Spleen (tissue), 11 donors: ENCODE data around the gene NEK10. TPM values are rescaled to one million over a fixed set of nuclear protein-coding genes. Genes with fewer than 3 reads are reported as not detected.

Experiments
- DNase-seq: peaks from one replicate; pipeline ENCODE4 v3.0.0-alpha.2; 2020
- H3K27ac ChIP-seq, 8 donors: fragments of 200-600 bp; sonication (generic) in 7 of 8; 1 replicate in 4 of 8; 2 replicates in 4 of 8; pipeline versions ENCODE4 v1.5.0 to v1.8.0; 2016 to 2021; ENCODE audit warnings: inconsistent platforms in 4 of 8, mild to moderate bottlenecking in 4 of 8, moderate library complexity in 1 of 8
- H3K27me3 ChIP-seq, 7 donors: fragments of 200-600 bp; sonication (generic) in 6 of 7; replicated peaks in 1 of 7; 1 replicate in 4 of 7; 2 replicates in 3 of 7; pipeline versions ENCODE4 v1.5.0 to v1.8.0; 2016 to 2021; ENCODE audit warnings: inconsistent platforms in 3 of 7, mild to moderate bottlenecking in 1 of 7
- H3K36me3 ChIP-seq, 6 donors: fragments of 200-600 bp; sonication (generic) in 5 of 6; 1 replicate in 4 of 6; 2 replicates in 2 of 6; pipeline versions ENCODE4 v1.5.0 to v1.8.0; 2016 to 2021; ENCODE audit warnings: inconsistent platforms in 2 of 6
- H3K4me1 ChIP-seq, 6 donors: fragments of 200-600 bp; sonication (generic) in 5 of 6; 1 replicate in 3 of 6; 2 replicates in 3 of 6; pipeline versions ENCODE4 v1.5.0 to v1.8.0; 2016 to 2021; ENCODE audit warnings: inconsistent platforms in 3 of 6
- H3K4me3 ChIP-seq, 8 donors: fragments of 200-600 bp; sonication (generic) in 7 of 8; 1 replicate in 4 of 8; 2 replicates in 4 of 8; pipeline versions ENCODE4 v1.5.0 to v1.8.0; 2016 to 2021; ENCODE audit warnings: inconsistent platforms in 4 of 8, mild to moderate bottlenecking in 4 of 8, moderate library complexity in 2 of 8
- H3K9me3 ChIP-seq, 8 donors: fragments of 200-600 bp; sonication (generic) in 7 of 8; 1 replicate in 4 of 8; 2 replicates in 4 of 8; pipeline versions ENCODE4 v1.5.0 to v1.8.0; 2016 to 2021; ENCODE audit warnings: inconsistent platforms in 4 of 8
- POLR2A ChIP-seq, 3 donors: fragments of 450-650 bp; IDR thresholded peaks; one replicate each; pipeline ENCODE4 v1.5.1; 2017; ENCODE audit warnings: antibody characterized with exemption in 3 of 3, mild to moderate bottlenecking in 1 of 3
- POLR2AphosphoS5 ChIP-seq, 3 donors: sonication (generic); formaldehyde crosslinking; IDR thresholded peaks; one replicate each; pipeline ENCODE4 v1.5.1; 2017; ENCODE audit warnings: antibody characterized with exemption in 3 of 3
- WGBS, 5 donors: extraction: QIAGEN DNeasy Blood & Tissue Kit in 3 of 5; methylation state at CpG; one replicate each; pipeline versions ENCODE4 v1.1.5 to v1.1.7; 2013 to 2018; 5-methylcytosine and 5-hydroxymethylcytosine counted together
- intact Hi-C: fragments of 100-400 bp; cut with DNase I; formaldehyde crosslinking; loops from one replicate; pipeline ENCODE4 v1.15.0; 2023; ENCODE audit warnings: low total_unique reads
- polyA plus RNA-seq, 3 donors: library from polyadenylated mRNA; stranded (reverse); fragments of 200-250 nt; gene quantifications; one replicate each; pipeline ENCODE4 v1.2.1, GENCODE V29; 2013
- total RNA-seq, 7 donors: library from RNA; depleted of rRNA in 3 of 7; stranded (reverse); fragments of >200 nt in 3 of 7; fragmentation: NEBNext Ultra II Directional in 4 of 7; extraction: Animal tissue kit (Norgen Biotek cat#: 25700) in 4 of 7; gene quantifications; one replicate each; pipeline versions ENCODE4 v1.1.0 to v1.2.1, GENCODE V29; 2016 to 2021
- TF ChIP-seq, protein P1 (sequence below), 11 experiments: fragments of 200-600 bp in 7 of 11; fragments of 450-650 bp in 4 of 11; sonication (generic) in 4 of 11; IDR thresholded peaks in 8 of 11; conservative IDR thresholded peaks in 3 of 11; 1 replicate in 7 of 11; 2 replicates in 4 of 11; pipeline versions ENCODE4 v1.4.0 to v1.8.0; 2016 to 2021; ENCODE audit warnings: antibody characterized with exemption in 11 of 11, inconsistent platforms in 4 of 11, mild to moderate bottlenecking in 1 of 11
- donor health status: healthy with polysubstance abuse.
- donor health status: DM: no; HTN: no; CAD: no; lungs with moderate emphysema.
- donor health status: DM: no; HTN: no; CAD: no.
- donor health status: Bipolar disorder and iron deficiency.
- donor health status: healthy.
- donor health status: DM: no; HTN: no; CAD: no.
- donor health status: DM: yes; HTN: yes; CAD: no.

The NEK10 gene
- total and polyA plus RNA-seq, 10 donors: 0.29 to 4.1 (median 1.7) TPM

DNA sequence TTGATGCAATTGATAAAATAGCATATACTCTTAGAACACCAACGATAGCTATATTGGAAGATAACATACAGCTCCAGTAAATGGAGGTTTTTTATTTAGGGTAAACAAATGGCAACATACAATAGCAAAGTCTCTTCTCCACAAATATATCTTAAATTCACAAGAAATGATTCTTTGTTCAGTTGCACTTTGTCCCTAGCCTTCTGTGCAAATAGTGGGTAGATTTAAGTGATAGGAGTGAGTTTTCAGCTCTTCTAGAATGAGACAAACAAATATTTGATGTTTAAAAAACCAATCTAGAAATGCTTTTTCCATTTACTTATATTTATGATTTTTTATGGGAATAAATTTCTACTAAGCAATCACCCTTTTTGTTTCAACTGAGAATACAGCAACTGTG lies 253.8 kb downstream of the NEK10 start:
- DNase-seq: no peak
- Histone ChIP-seq H3K27ac (no peak overlapping the region), H3K4me1 (no peaks in the 10 kb centered on the region), H3K9me3 (no peaks in the 10 kb centered on the region), H3K36me3 (no peaks in the 10 kb centered on the region), H3K4me3 (no peak overlapping the region), H3K27me3 (no peaks in the 10 kb centered on the region)
- intact Hi-C loops: no loop called here
- no peak for TF ChIP-seq POLR2AphosphoS5 (IDR thresholded peaks at IDR 0.05)
- WGBS, 5 donors: 76 to 90% (median 86%) methylated on average over 1 of the region's 1 CpG

DNA sequence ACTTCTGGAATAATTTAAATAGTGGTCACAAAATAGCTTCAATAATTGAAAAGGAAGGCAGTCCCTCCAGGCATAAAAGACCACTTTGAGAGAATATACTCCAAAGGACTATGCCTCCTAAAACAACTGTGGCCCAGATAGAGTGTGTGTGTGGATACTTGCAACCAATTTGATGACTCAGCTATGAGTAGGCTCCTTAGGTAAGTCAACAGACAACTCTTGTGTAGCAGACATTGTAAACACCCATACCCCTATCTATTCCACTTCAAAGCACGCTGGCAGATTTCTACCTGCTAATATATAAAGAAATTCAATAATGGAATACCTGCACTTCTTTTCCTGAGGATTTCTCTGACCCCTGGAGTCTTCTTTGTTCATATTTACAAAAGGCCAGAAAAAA lies 254.5 kb downstream of the NEK10 start:
- Histone ChIP-seq H3K9me3 (no peaks in the 10 kb centered on the region), H3K4me1 (no peaks in the 10 kb centered on the region), H3K4me3 (no peak overlapping the region), H3K36me3 (no peaks in the 10 kb centered on the region), H3K27me3 (no peaks in the 10 kb centered on the region), H3K27ac (no peak overlapping the region)
- WGBS, 5 donors: 68 to 97% (median 76%) methylated on average over 1 of the region's 1 CpG
- TF ChIP-seq, protein P1, sequence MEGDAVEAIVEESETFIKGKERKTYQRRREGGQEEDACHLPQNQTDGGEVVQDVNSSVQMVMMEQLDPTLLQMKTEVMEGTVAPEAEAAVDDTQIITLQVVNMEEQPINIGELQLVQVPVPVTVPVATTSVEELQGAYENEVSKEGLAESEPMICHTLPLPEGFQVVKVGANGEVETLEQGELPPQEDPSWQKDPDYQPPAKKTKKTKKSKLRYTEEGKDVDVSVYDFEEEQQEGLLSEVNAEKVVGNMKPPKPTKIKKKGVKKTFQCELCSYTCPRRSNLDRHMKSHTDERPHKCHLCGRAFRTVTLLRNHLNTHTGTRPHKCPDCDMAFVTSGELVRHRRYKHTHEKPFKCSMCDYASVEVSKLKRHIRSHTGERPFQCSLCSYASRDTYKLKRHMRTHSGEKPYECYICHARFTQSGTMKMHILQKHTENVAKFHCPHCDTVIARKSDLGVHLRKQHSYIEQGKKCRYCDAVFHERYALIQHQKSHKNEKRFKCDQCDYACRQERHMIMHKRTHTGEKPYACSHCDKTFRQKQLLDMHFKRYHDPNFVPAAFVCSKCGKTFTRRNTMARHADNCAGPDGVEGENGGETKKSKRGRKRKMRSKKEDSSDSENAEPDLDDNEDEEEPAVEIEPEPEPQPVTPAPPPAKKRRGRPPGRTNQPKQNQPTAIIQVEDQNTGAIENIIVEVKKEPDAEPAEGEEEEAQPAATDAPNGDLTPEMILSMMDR (IDR thresholded peaks at IDR 0.05 in 8 of 11, conservative IDR thresholded peaks at IDR 0.05 in 3 of 11): no peak
- TF ChIP-seq POLR2A (IDR thresholded peaks at IDR 0.05) (no peak), POLR2AphosphoS5 (IDR thresholded peaks at IDR 0.05) (no peak)
- no peak for DNase-seq
- intact Hi-C loops: no loop called here

DNA sequence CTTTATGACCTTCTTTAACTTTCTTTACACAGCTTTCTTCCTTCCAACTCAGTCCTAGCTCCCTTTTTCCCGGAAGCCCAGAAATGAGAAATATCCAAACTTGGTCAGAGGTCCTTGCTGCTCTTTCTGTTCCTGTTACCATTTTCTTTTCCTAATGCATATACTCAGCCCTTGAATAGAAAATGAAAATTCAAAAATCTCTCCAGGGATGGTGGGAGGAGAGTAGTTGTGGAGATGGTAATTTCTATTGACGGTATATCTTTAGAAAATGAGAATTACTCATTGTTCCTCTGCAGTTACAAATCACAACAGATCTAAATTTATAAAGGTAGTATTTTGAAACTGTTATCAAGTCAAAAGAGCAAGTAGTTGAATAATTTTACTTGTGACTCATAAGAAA lies 255.1 kb downstream of the NEK10 start:
- DNase-seq: no peak
- TF ChIP-seq POLR2AphosphoS5 (IDR thresholded peaks at IDR 0.05) (no peak), POLR2A (IDR thresholded peaks at IDR 0.05) (no peak)
- TF ChIP-seq, protein P1 (IDR thresholded peaks at IDR 0.05 in 8 of 11, conservative IDR thresholded peaks at IDR 0.05 in 3 of 11): no peak
- intact Hi-C loops: no loop called here
- Histone ChIP-seq H3K9me3 (no peaks in the 10 kb centered on the region), H3K4me3 (no peak overlapping the region), H3K27me3 (no peaks in the 10 kb centered on the region), H3K27ac (no peak overlapping the region), H3K36me3 (no peaks in the 10 kb centered on the region), H3K4me1 (no peaks in the 10 kb centered on the region)
- 60 to 95% (median 75%) methylated on average over 2 of the region's 2 CpGs for WGBS, 5 donors

DNA sequence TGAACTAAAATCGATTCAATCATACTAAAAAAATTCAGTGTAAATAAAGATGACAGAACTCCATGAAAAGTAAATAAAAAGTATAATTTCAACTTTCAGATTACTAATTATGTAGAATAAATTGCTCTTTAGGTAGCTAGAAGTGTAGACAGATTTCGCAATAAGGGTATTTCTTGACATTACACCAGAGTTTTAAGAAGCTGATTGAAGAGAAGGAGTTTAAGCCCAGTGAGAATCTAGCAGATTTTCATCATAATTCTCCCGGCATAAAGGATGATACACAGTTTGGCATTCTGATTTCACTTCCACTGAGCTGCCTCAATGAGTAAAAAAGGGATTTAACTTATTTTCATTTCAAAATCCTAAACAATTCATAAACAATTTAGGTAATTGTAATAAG lies 259.2 kb downstream of the NEK10 start:
- DNase-seq: no peak
- Histone ChIP-seq H3K27ac (no peak overlapping the region), H3K27me3 (no peaks in the 10 kb centered on the region), H3K9me3 (no peaks in the 10 kb centered on the region), H3K4me3 (no peak overlapping the region), H3K4me1 (no peaks in the 10 kb centered on the region), H3K36me3 (no peaks in the 10 kb centered on the region)
- intact Hi-C loops: no loop called here
- WGBS, 5 donors: 83 to 97% (median 90%) methylated on average over 3 of the region's 3 CpGs
- TF ChIP-seq POLR2A (IDR thresholded peaks at IDR 0.05) (no peak), POLR2AphosphoS5 (IDR thresholded peaks at IDR 0.05) (no peak)
- TF ChIP-seq, protein P1 (IDR thresholded peaks at IDR 0.05 in 8 of 11, conservative IDR thresholded peaks at IDR 0.05 in 3 of 11): no peak

DNA sequence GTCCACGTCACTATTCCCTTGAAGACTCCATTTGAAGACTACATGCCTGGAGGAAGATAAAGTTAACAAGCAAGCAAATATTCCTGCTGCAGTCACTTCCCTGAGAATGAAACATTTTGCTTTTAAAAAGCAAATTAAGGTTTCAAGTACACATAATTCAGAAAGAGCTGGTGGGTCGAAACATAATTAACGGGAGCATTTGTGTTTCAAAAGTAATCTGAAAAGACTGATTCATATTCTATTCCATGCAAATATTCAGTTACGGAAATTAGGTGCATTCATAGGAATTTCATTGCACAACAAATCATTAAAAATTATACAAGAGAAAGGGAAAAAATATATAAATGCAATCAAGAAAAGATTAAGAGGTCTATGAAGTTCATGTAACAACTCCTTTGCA lies 260.9 kb downstream of the NEK10 start:
- intact Hi-C loops: no loop called here
- no peak overlapping the region for H3K27ac ChIP-seq
- 78 to 96% (median 90%) methylated on average over 4 of the region's 4 CpGs for WGBS, 5 donors

More for the DNA sequence above, 260.9 kb downstream of the NEK10 start:
- no peak overlapping the region for H3K4me3 ChIP-seq
- TF ChIP-seq, protein P1 (IDR thresholded peaks at IDR 0.05 in 8 of 11, conservative IDR thresholded peaks at IDR 0.05 in 3 of 11): no peak
- no peak for TF ChIP-seq POLR2AphosphoS5 (IDR thresholded peaks at IDR 0.05)
- TF ChIP-seq POLR2A (IDR thresholded peaks at IDR 0.05): no peak
- no peaks in the 10 kb centered on the region for H3K4me1 ChIP-seq
- H3K36me3 ChIP-seq: no peaks in the 10 kb centered on the region
- DNase-seq: no peak
- no peaks in the 10 kb centered on the region for H3K27me3 ChIP-seq
- no peaks in the 10 kb centered on the region for H3K9me3 ChIP-seq
